ENCODE data around the gene SUPT20H.

GRCh38 chr13:37023871-37024270 lies 35.6 kb downstream of the SUPT20H start:
- TF ChIP-seq POLR2A (IDR thresholded peaks at IDR 0.05), result no peak
- TF ChIP-seq, protein P1, sequence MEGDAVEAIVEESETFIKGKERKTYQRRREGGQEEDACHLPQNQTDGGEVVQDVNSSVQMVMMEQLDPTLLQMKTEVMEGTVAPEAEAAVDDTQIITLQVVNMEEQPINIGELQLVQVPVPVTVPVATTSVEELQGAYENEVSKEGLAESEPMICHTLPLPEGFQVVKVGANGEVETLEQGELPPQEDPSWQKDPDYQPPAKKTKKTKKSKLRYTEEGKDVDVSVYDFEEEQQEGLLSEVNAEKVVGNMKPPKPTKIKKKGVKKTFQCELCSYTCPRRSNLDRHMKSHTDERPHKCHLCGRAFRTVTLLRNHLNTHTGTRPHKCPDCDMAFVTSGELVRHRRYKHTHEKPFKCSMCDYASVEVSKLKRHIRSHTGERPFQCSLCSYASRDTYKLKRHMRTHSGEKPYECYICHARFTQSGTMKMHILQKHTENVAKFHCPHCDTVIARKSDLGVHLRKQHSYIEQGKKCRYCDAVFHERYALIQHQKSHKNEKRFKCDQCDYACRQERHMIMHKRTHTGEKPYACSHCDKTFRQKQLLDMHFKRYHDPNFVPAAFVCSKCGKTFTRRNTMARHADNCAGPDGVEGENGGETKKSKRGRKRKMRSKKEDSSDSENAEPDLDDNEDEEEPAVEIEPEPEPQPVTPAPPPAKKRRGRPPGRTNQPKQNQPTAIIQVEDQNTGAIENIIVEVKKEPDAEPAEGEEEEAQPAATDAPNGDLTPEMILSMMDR (IDR thresholded peaks at IDR 0.05), result no peak

All from body of pancreas (tissue), 4 donors.